ENCODE data around the gene P3H2.

GRCh38 chr3:190059242-190059590 lies 61.5 kb downstream of the P3H2 start:
- TF ChIP-seq CTCF (IDR thresholded peaks at IDR 0.05), result no peak
- TF ChIP-seq EP300 (IDR thresholded peaks at IDR 0.05), result no peak
- no peak for TF ChIP-seq POLR2A (IDR thresholded peaks at IDR 0.05)
